HG02571 (cell line): Measurements from ENCODE around the gene INSC.

ENCODE experiments used
- ATAC-seq: cut with Tn5 transposase; IDR thresholded peaks from one replicate; pipeline ENCODE4 v1.9.1; 2021; ENCODE audit warnings: mild to moderate bottlenecking, moderate library complexity; ENCODE audit not compliant: unreplicated experiment

The INSC gene

DNA sequence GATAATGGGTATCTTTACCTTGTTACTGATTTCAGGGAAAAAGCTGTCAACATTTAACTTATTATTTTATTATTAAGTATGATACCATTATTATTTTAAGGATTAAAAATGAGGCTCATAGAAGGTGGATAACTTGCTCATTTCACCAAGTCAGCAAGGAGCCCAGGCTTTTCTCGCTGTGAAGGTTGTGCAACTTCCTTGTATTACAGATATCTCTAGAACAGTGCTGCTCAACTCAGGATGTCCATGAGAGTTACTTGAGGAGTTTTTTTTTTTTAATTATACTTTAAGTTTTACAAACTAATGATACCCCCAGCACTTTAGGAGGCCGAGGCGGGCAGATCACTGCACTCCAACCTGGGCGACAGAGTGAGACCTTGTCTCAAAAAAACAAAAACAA is 98.2 kb downstream of the INSC start:
- no peak for ATAC-seq

GRCh38 chr11:15213471-15214231 is 98.9 kb downstream of the INSC start:
- ATAC-seq, result no peak

DNA sequence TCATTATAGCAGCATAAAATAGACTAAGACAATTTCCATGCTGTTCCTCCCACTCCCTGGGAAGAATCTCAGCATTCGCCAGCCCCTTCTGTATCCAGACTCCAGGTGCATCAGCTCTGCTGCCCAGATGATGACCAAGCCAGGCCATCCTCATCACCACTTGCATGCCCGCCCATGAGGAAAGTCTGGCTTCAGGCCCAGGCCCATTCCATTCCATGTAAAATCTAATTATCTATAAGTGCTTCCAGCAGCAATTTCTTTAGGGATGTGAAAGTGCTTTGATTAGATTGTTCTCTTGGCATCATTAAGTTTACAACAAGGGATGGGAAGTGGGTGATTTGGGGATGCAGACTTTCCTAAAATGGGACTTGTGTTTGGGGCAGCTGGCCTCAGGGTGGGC is 100.3 kb downstream of the INSC start:
- no peak for ATAC-seq

DNA sequence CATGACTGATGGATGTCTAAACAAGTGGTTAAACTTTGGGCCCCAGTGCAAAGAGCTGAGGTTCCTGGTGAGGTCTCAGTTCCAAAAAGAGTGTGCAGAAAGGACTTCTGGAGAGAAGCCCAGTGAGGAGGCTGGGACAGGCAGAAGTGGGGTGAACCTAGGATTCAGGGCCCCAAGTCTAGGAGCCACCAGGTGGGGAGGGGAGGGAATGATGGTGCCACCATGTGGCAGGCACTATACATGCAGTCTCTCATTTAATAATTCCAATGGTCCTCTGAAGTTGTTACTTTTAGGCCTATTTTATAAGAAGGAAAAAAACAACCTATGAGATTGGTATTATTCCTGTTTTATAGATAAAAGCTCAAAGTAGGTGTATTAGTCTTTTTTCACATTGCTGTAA is 102.0 kb downstream of the INSC start:
- no peak for ATAC-seq

GRCh38 chr11:15217416-15217815 is 102.7 kb downstream of the INSC start:
- no peak for ATAC-seq

DNA sequence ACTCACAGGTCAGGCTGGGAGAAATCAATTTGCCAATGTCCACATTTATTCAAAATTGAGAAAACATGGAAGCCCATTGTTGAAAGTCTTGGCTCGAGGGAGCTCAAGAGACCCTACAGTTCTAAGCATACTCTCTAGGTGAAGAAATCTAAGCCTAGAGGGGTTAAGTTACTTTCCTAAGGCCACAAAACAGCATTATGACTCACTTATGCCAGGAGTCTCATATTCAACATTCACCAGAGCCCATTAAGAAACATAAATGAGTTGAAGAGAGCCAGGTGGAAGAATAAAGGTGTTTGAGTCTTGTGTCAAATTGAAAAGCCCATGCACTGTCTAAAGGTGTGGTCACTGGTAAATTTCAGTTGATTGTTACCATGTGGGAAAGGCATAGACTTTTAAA is 108.1 kb downstream of the INSC start:
- no peak for ATAC-seq

DNA sequence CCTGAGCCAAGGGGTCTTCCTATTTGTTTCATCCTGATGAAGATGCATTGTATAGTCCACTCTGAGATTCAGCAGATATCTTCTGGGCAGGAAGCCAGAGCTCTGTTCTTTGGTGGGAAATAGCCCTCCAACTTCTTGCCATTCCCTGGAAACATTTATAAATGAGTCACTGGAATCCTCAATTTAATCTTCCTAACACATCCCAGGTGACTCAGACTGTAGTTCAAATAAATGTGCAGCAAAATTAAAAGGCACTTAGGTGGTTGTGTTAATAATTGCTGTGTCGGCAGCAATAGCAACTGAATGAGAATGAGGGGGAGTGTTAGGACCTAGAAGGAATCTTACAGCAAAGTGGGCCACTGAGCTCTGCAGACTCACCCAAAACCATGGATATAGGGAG is 108.6 kb downstream of the INSC start:
- ATAC-seq, result no peak

- no peak for ATAC-seq
Observed at GRCh38 chr11:15224466-15224865, 109.7 kb downstream of the INSC start.

DNA sequence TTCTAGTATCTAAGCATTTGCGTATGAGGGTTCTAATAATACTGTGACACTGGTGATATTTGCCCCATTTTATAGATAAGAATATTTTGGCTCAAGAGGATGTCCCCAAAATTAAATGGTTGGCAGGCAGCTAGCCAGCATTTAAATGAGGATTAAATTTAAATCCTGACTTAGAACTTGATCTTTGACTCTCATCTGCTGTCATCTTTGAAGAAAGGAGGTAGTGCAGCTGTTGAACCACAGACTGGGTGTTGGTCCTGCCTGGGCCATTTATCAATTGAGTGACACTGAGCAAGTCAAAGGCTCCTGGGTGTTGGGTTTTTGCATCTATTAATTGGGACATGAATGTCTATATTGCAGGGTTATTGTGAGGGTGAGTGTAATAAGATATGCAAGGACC is 112.3 kb downstream of the INSC start:
- no peak for ATAC-seq

GRCh38 chr11:15228331-15228849 is 113.7 kb downstream of the INSC start:
- ATAC-seq, result no peak

DNA sequence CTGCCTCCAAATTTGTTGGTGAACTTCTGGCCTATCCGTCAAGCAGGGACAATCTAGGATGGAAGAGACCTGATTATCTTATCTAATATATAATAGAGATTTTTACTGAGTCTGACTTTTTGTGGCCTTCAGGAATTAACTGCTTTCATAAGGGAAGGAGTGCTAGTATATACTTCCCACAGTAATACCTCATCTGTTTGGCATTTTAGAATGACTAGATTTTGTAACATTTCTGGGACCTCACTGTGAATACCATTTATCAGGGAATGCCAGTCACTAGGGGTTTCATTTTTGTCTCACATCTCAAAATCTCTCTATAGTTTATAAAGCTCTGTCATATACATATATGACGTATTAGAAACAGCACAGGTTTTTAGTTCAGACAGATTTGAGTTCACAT is 114.3 kb downstream of the INSC start:
- ATAC-seq, result no peak

DNA sequence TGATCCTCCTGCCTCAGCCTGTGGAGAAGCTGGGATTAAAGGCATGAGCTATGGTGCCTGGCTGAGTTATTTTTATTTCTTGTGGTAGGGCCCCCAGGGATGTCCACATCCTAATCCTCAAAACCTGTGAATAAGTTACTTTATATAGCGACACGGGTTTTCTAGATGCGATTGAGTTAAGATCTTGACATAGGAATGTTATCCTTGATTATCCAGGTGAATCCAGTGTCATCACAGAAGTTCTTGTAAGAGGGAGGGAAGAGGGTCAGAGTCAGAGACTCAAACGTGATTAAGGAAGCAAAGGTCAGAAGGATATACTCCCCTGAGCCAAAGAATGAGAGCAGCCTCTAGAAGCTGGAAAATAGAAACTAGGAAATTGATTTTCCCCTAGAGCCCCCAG is 117.8 kb downstream of the INSC start:
- ATAC-seq, result no peak

GRCh38 chr11:15233371-15234165 is 118.8 kb downstream of the INSC start:
- ATAC-seq, result no peak

DNA sequence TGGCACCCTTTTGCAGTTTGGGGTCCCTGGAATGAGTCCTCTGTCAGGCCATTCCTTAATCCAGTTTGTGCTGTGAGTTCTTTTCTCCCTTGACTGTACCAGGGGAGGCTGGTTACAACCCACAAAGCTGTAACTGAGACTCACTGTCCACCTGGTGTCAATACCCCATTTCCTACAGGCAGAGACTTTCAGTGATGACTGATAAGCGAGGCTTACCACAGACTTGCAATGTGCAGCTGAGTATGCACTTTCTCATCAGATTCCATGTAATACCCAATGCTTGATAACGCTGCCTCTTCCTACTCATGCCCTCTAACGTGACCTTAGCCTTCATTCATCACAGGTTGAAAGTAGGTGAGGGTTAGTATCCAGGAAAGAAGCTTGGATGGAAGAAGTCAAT is 120.1 kb downstream of the INSC start:
- no peak for ATAC-seq

GRCh38 chr11:15236559-15236958 is 121.8 kb downstream of the INSC start:
- ATAC-seq, result no peak

GRCh38 chr11:15238856-15239255 is 124.1 kb downstream of the INSC start:
- no peak for ATAC-seq

GRCh38 chr11:15248749-15249148 is 134.0 kb downstream of the INSC start:
- no peak for ATAC-seq

DNA sequence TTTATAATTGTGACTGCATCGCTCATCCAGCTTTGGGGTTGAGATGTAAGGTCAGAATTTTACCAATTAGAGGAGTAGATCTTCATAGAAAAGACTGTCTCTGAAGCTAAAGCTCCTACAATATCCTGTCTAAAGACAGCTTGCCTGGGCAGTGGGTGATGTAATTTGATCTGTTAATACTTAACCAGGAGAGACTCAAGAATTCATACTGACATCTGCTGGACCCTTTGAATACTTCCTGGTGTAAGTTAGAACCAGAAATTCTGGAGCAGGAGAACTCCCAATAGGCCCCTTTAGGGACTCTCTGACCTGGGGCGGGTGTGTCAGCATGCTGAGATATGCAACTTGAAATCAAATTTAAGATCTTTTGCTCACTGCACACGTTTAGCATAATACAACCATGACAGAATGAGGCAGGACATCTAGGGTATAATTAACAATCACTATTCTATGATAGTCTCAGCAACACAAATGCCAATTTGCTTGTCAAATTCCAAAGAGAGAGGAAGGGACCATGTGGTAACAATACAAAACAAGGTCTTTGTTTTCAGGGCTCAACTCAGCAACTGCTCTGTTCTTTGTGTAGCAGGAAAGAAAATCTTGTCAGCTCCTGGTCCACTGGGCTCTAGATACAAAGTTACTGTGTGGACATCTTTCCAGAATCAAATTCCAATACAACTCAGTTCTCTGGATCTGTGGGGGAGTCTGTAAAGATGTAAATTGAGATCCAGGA is 143.9 kb downstream of the INSC start:
- no peak for ATAC-seq

DNA sequence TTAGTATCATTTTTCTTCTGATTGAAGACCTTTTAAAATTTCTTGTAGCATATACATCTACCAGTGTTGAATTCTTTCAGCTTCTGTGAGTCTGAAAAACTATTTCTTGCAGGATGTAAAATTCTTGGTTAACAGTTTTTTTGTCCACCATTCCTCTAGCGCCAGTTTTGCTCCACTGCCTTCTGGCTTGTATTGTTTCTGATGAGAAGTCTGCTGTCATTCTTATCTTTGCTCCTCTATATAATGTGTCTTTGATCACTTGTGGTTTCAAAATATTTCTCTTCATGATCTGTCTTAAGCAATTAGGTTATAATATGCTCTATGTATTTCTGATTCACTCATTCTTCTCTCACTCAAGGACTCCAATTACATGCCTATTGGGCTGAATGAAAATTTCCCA is 152.3 kb downstream of the INSC start:
- no peak for ATAC-seq

DNA sequence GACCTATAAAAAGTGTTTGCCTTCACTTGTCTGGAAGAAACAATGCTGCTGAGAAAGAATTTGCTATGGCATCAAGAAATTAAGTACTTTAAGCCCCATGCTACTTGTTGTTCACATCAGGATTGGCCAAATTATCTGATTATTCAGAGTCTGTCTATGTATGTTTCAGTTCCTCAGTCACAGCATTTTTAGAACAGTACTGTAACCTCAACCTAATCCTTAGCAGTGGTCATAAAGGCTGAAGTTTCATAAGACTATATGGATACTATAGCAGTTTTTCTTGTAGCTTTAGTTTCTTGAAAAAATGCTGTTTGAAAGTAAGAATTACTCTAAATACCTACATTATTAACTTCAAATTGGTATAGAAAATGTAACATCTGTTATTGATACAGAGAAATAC is 153.9 kb downstream of the INSC start:
- ATAC-seq, result no peak

- no peak for ATAC-seq
Observed at GRCh38 chr11:15275141-15275540, 160.4 kb downstream of the INSC start.

- no peak for ATAC-seq
Observed at GRCh38 chr11:15276621-15277020, 161.9 kb downstream of the INSC start.
